Activated CD4-positive, alpha-beta T cell treated with anti-CD3 and anti-CD28 coated beads, Interleukin-2, amount 10 ng/mL, durations not matched to agents 7 days and 5 days (primary cell): ENCODE results near the gene ABHD10. TPM values are rescaled to one million over a fixed set of nuclear protein-coding genes. Genes with fewer than 3 reads are reported as not detected.

Experiments
- CTCF ChIA-PET: fragments of 350-600 bp; sonication (Branson Sonifier 250); formaldehyde crosslinking; loops from one replicate; lab custom pipeline; 2021; ENCODE audit warnings: antibody characterized with exemption; lab: Charles Lee
- POLR2A ChIA-PET: fragments of 350-600 bp; sonication (Branson Sonifier 250); formaldehyde crosslinking; loops from one replicate; lab custom pipeline; 2021; ENCODE audit warnings: antibody characterized with exemption; lab: Charles Lee
- DNase-seq: peaks from one replicate; pipeline ENCODE4 v3.0.0-alpha.2; 2020
- H3K27ac Mint-ChIP-seq: one replicate; pipeline ENCODE4 v1.8.0; 2021; ENCODE audit warnings: mild to moderate bottlenecking, moderate library complexity, mixed read lengths
- H3K27me3 Mint-ChIP-seq: one replicate; pipeline ENCODE4 v1.8.0; 2021; ENCODE audit warnings: mixed read lengths
- H3K36me3 Mint-ChIP-seq: one replicate; pipeline ENCODE4 v1.8.0; 2021; ENCODE audit warnings: low read depth, mixed read lengths
- H3K4me1 Mint-ChIP-seq: one replicate; pipeline ENCODE4 v1.8.0; 2021; ENCODE audit warnings: mixed read lengths
- H3K4me3 Mint-ChIP-seq: one replicate; pipeline ENCODE4 v1.8.0; 2021; ENCODE audit warnings: mild to moderate bottlenecking, moderate library complexity, mixed read lengths
- H3K9me3 Mint-ChIP-seq: one replicate; pipeline ENCODE4 v1.8.0; 2021; ENCODE audit warnings: mixed read lengths
- total RNA-seq, 2 experiments: library from RNA; stranded (reverse); gene quantifications; one replicate each; pipeline ENCODE4 v1.2.3, GENCODE V29; 2021

Gene ABHD10
- 10 to 100 TPM; 36.9 to 40.0 TPM for total RNA-seq

DNA sequence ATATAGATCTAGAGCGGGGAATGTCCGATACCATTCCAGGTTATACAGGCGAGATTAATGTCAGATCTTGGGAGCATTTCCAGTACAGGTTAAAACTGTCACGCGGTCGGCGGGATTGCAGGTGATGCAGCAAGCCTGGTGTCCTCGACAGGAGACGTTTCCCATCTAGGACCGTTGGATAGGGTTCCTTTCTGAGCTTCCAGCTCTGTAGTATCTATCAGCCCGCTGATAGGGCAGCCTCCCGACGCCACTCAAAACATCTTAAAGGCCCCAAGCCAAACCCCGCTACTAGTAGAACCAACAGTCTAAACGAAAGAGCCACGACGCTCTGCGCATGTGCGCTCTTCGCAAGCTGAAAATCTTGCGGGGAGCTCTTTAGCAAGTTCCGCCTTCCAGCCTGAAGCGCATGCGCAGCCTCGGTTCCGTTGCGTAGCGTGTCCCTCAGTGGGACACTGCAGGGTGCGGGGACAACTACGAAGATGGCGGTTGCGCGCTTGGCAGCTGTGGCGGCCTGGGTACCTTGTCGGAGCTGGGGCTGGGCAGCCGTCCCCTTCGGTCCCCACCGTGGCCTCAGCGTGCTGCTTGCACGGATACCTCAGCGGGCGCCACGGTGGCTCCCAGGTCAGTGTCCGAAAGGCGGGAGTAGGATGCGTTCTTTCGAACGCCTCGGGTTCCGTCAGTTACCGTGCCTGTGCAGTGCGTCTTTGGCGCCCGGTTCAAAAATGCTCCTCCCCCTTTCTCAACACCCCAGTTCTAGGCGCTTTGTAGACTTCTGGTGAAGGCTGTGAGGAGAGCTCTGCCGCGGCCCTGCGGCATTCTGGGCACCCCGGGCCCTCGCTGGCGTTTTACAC, at the start of gene ABHD10:
ABHD10 (plus strand) TSS at position 444 of the 851 bp plus-strand sequence; CDS start at position 480, 36 bp downstream.
- H3K9me3 Mint-ChIP-seq = no peaks in the 10 kb centered on the region
- ChIA-PET CTCF (interaction anchor here (0.9 to 2.0 kb wide), 11 partner anchors 10 to 261 kb away, joined by 3 to 9 read pairs (median 5); no protein-coding TSS in a partner anchor), POLR2A (interaction anchor here (0.7 to 1.6 kb wide), 6 partner anchors 11 to 368 kb away, joined by 3 to 10 read pairs (median 4); no protein-coding TSS in a partner anchor)
- peaks cover 4% of the 10 kb centered on the region for H3K27me3 Mint-ChIP-seq
- H3K4me3 Mint-ChIP-seq = peak within 1 kb of the TSS; percentile 90
- peak; percentile 98 for DNase-seq
- peaks cover 35% of the 10 kb centered on the region for H3K4me1 Mint-ChIP-seq
- peaks cover 26% of the 10 kb centered on the region for H3K36me3 Mint-ChIP-seq
- H3K27ac Mint-ChIP-seq = peak within 1 kb of the TSS; percentile 96

DNA sequence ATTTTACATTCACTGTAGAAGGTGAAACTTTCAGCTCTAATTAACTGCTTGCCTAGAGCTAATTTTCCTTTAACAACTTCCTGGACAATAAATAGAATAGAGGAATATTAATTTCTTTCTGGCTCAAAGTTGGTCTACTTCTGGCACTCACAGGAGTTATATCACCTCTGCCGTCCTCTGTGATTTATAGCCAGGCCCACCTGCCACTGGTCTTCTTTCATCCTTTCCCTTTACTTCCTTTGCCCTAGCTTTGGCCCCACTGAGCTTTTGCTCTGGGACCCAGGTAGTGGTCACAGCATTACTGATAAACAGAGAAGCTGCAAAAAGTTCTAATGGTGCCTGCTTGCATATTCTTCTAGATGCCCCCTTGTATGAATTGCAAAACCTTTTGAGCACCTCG, 49.3 kb upstream of the ABHD10 start:
- POLR2A ChIA-PET = no interaction called here
- CTCF ChIA-PET = interaction anchor here (0.6 kb wide), 1 partner anchor 965 kb away, joined by 3 read pairs; no protein-coding TSS in a partner anchor
- H3K27ac Mint-ChIP-seq = no peak overlapping the region
- no peak for DNase-seq
- H3K27me3 Mint-ChIP-seq = peaks cover 3% of the 10 kb centered on the region
- H3K36me3 Mint-ChIP-seq = no peaks in the 10 kb centered on the region
- no peaks in the 10 kb centered on the region for H3K9me3 Mint-ChIP-seq
- no peak overlapping the region for H3K4me3 Mint-ChIP-seq
- no peaks in the 10 kb centered on the region for H3K4me1 Mint-ChIP-seq

DNA sequence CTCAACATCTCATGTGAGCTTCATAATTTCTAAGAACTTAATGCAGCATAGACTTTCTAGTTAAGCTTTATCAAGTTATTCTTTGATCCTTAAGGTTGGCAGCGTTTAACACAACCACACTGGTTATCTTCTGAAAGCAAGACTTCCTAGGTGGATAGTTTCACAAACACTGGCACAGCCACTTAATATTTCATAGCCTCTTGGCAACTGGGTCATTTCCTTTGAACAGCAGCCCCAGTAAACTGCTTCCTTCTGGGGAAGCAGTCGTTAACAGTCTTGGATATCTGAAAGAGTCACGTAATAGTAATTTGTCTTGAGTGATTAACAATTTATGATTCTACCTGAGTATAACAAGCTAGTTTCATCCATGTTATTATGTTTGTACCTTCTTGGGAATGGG, 45.9 kb upstream of the ABHD10 start:
- POLR2A ChIA-PET = no interaction called here

GRCh38 chr3:111936191-111936841, 42.5 kb upstream of the ABHD10 start:
- DNase-seq = no peak
- H3K27me3 Mint-ChIP-seq = peaks cover 2% of the 10 kb centered on the region
- no peaks in the 10 kb centered on the region for H3K36me3 Mint-ChIP-seq
- ChIA-PET POLR2A (no interaction called here), CTCF (interaction anchor here (1.2 kb wide), 1 partner anchor 13 kb away, joined by 4 read pairs; no protein-coding TSS in a partner anchor)
- no peaks in the 10 kb centered on the region for H3K9me3 Mint-ChIP-seq
- no peaks in the 10 kb centered on the region for H3K4me1 Mint-ChIP-seq
- H3K27ac Mint-ChIP-seq = no peak overlapping the region
- no peak overlapping the region for H3K4me3 Mint-ChIP-seq

More for the DNA sequence above, 45.9 kb upstream of the ABHD10 start:
- CTCF ChIA-PET = no interaction called here
- Mint-ChIP-seq H3K4me3 (no peak overlapping the region), H3K4me1 (no peaks in the 10 kb centered on the region), H3K27ac (no peak overlapping the region), H3K36me3 (no peaks in the 10 kb centered on the region), H3K27me3 (peaks cover 5% of the 10 kb centered on the region), H3K9me3 (no peaks in the 10 kb centered on the region)
- DNase-seq = no peak

DNA sequence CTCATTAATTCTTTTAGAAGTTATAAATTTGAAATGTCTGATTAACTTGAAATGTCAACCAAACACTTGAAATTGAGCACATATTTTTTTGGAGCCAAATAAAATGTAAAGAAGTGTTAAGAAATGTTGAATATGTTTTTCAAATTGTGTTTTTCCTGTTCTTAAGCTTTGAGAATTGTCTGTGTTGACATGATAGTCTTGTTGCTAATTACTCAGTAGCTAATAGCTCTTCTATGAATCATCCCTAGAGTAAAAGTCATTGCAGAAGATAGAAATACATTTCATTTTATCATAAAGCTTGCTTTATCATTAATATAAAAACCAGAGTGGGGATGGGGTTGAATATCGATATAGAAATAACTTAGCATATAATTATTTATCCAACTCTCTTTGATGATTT, 41.9 kb upstream of the ABHD10 start:
- POLR2A ChIA-PET = no interaction called here
- Mint-ChIP-seq H3K4me1 (no peaks in the 10 kb centered on the region), H3K36me3 (no peaks in the 10 kb centered on the region), H3K9me3 (no peaks in the 10 kb centered on the region), H3K4me3 (no peak overlapping the region), H3K27me3 (peaks cover 2% of the 10 kb centered on the region), H3K27ac (no peak overlapping the region)
- DNase-seq = no peak
- CTCF ChIA-PET = interaction anchor here (1.2 kb wide), 1 partner anchor 14 kb away, joined by 4 read pairs; no protein-coding TSS in a partner anchor

DNA sequence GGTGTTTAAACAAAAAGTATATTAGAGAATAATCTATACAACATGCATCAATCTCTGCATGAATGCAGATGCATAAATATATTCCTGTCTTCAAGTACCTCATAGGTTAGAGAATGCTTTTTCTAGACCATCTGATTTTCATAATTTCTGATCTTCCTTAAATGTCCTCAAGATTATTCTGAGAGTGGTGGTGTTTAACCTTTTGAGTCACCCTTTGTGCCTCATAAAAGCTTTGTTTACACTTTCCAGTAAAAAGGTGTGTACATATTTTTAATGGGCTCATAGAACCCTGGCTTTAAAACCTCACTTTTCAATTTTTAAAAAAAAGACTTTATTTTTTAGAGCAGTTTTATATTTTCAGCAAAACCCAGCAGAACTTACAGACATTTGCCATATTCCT, 41.0 kb upstream of the ABHD10 start:
- CTCF ChIA-PET = no interaction called here
- no peaks in the 10 kb centered on the region for H3K36me3 Mint-ChIP-seq

DNA sequence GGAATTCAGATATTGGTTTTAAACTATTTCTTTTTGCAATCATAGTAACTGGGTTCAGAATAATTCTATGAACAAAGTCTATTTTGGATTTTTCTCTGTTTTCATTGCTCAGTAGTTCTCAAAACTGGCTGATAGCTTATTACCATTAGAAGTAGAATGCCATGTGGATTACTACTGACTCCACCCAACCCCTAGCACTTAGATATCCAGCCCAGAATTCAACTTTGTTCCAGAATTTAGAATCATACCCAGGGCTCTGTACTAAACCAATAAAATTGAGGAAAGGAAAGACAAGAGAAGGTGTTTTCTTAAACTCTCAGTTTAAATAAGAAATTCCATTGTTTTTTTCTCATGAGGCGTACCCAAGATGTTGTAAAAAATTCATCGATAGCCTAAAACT, 39.0 kb upstream of the ABHD10 start:
- H3K4me3 Mint-ChIP-seq = no peak overlapping the region
- ChIA-PET CTCF (no interaction called here), POLR2A (no interaction called here)

More for the DNA sequence above, 41.0 kb upstream of the ABHD10 start:
- no peak for DNase-seq
- peaks cover 2% of the 10 kb centered on the region for H3K27me3 Mint-ChIP-seq
- no peaks in the 10 kb centered on the region for H3K9me3 Mint-ChIP-seq
- H3K27ac Mint-ChIP-seq = no peak overlapping the region
- POLR2A ChIA-PET = no interaction called here
- no peak overlapping the region for H3K4me3 Mint-ChIP-seq
- no peaks in the 10 kb centered on the region for H3K4me1 Mint-ChIP-seq

GRCh38 chr3:111943533-111943932, 35.3 kb upstream of the ABHD10 start:
- no peaks in the 10 kb centered on the region for H3K4me1 Mint-ChIP-seq
- H3K27me3 Mint-ChIP-seq = peaks cover 9% of the 10 kb centered on the region
- no peak overlapping the region for H3K4me3 Mint-ChIP-seq
- ChIA-PET CTCF (interaction anchor here (0.6 kb wide), 1 partner anchor 72 kb away, joined by 3 read pairs; no protein-coding TSS in a partner anchor), POLR2A (no interaction called here)
- H3K27ac Mint-ChIP-seq = no peak overlapping the region
- H3K9me3 Mint-ChIP-seq = no peaks in the 10 kb centered on the region
- no peak for DNase-seq
- H3K36me3 Mint-ChIP-seq = no peaks in the 10 kb centered on the region

More for the DNA sequence above, 39.0 kb upstream of the ABHD10 start:
- DNase-seq = no peak
- H3K27me3 Mint-ChIP-seq = peaks cover 2% of the 10 kb centered on the region
- H3K9me3 Mint-ChIP-seq = no peaks in the 10 kb centered on the region
- H3K27ac Mint-ChIP-seq = no peak overlapping the region
- no peaks in the 10 kb centered on the region for H3K36me3 Mint-ChIP-seq
- H3K4me1 Mint-ChIP-seq = no peaks in the 10 kb centered on the region

DNA sequence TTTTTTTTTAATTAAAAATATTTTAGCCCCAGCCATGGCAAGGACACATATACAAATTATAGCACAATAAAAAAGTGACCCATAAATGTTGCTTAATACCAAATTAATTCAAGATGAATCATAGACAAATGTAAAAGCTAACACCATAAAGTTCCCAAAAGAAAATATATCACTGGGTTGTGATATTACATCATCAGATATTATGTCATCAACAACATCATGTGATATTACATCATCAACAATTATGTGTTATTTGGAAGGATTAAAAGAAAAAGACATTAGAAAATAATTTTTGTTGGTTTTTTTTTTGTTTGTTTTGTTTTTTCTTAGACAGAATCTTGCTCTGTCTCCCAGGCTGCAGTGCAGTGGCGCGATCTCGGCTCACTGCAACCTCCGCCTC, 34.5 kb upstream of the ABHD10 start:
- Mint-ChIP-seq H3K4me1 (no peaks in the 10 kb centered on the region), H3K4me3 (no peak overlapping the region), H3K9me3 (no peaks in the 10 kb centered on the region), H3K27ac (no peak overlapping the region), H3K27me3 (peaks cover 9% of the 10 kb centered on the region), H3K36me3 (no peaks in the 10 kb centered on the region)
- DNase-seq = no peak
- ChIA-PET CTCF (interaction anchor here (0.7 kb wide), 1 partner anchor 72 kb away, joined by 3 read pairs; no protein-coding TSS in a partner anchor), POLR2A (no interaction called here)

DNA sequence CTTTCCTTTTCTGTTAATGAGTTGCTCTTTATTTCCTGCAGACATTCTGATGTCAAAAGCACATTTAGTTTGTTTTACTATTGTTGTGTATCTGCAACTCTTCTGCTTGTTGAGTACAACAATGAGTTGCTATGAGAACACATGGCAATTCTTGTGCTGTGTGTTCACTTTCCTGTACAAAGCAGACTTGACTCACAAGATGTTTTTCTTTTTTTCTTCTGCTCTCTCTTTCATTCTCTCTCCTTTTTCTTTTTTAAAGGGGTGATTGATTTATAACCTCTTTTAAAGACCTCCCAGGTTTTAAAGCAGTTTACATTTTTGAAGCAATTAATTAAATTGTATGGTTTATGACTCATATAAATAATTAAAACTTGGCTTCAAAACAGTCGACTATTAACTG, 31.6 kb upstream of the ABHD10 start:
- ChIA-PET CTCF (no interaction called here), POLR2A (no interaction called here)
- H3K27ac Mint-ChIP-seq = no peak overlapping the region
- peaks cover 14% of the 10 kb centered on the region for H3K27me3 Mint-ChIP-seq
- no peak overlapping the region for H3K4me3 Mint-ChIP-seq
- DNase-seq = no peak
- H3K36me3 Mint-ChIP-seq = no peaks in the 10 kb centered on the region
- H3K9me3 Mint-ChIP-seq = no peaks in the 10 kb centered on the region
- H3K4me1 Mint-ChIP-seq = no peaks in the 10 kb centered on the region

DNA sequence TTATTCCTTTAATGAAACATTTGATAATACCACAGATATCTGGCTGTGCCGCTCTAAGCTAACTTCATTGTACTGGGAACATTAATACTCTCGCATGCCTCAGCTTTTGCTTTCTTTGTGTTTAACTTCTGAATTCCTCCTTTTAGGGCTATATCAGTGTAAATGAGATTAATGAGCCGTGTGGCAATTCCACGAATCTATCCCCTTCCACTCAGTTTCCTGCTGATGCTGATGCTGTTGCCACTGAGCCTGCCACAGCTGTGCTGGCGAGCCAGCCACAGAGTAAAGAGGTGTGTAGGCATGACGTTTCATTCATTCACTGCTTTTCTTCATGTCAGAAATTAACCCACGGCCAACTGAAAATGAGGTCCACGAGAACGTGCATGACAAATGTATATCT, 30.0 kb upstream of the ABHD10 start:
- no peak for DNase-seq
- H3K4me1 Mint-ChIP-seq = no peaks in the 10 kb centered on the region
- H3K4me3 Mint-ChIP-seq = no peak overlapping the region
- peaks cover 14% of the 10 kb centered on the region for H3K27me3 Mint-ChIP-seq
- CTCF ChIA-PET = interaction anchor here (0.6 kb wide), 1 partner anchor 782 kb away, joined by 3 read pairs; no protein-coding TSS in a partner anchor
- no peaks in the 10 kb centered on the region for H3K9me3 Mint-ChIP-seq
- no peak overlapping the region for H3K27ac Mint-ChIP-seq
- H3K36me3 Mint-ChIP-seq = no peaks in the 10 kb centered on the region
- POLR2A ChIA-PET = no interaction called here

GRCh38 chr3:111949712-111950111, 29.1 kb upstream of the ABHD10 start:
- no peak for DNase-seq
- ChIA-PET POLR2A (no interaction called here), CTCF (no interaction called here)
- no peak overlapping the region for H3K27ac Mint-ChIP-seq
- no peaks in the 10 kb centered on the region for H3K9me3 Mint-ChIP-seq
- no peaks in the 10 kb centered on the region for H3K36me3 Mint-ChIP-seq
- peaks cover 14% of the 10 kb centered on the region for H3K27me3 Mint-ChIP-seq
- H3K4me3 Mint-ChIP-seq = no peak overlapping the region
- H3K4me1 Mint-ChIP-seq = no peaks in the 10 kb centered on the region

DNA sequence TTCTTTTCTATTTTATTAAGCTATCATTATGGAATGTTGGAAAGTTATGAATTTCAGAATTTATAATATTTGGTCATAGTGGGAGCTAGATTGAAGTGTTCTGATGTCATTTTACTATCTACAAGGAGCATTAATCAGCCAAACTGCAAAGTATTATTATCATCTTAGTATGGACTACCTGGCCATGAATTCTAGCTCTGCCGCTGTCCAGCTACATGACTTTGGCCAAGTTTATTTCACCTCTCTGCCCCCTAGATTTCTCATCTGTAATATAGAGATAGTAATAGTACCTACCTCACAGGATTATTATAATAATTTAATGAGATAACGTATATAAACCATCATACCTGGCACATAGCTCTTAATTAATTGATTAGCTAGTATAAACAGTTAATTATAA, 27.8 kb upstream of the ABHD10 start:
- no peaks in the 10 kb centered on the region for H3K9me3 Mint-ChIP-seq
- CTCF ChIA-PET = interaction anchor here (0.6 to 1.1 kb wide), 4 partner anchors 9 to 1161 kb away, joined by 3 read pairs; no protein-coding TSS in a partner anchor
- no peak for DNase-seq
- H3K27me3 Mint-ChIP-seq = peaks cover 12% of the 10 kb centered on the region
- H3K4me3 Mint-ChIP-seq = no peak overlapping the region
- POLR2A ChIA-PET = no interaction called here
- H3K27ac Mint-ChIP-seq = no peak overlapping the region
- H3K4me1 Mint-ChIP-seq = no peaks in the 10 kb centered on the region
- no peaks in the 10 kb centered on the region for H3K36me3 Mint-ChIP-seq
